SK-N-SH treated with all-trans-retinoic acid at 6 μM for 48 hours (cell line): Measurements from ENCODE around the gene RABGAP1L.

Experiments used
- ATAC-seq: fragments of 200-7000 bp; cut with Tn5 transposase; 3 replicates; pipeline ENCODE4 v1.9.1; 2020; ENCODE audit warnings: mild to moderate bottlenecking, moderate library complexity
- ARNTL ChIP-seq: fragments of 450-650 bp; formaldehyde crosslinking; IDR thresholded peaks from 2 replicates; pipeline ENCODE4 v1.5.0; 2020; ENCODE audit warnings: low read depth, mild to moderate bottlenecking, moderate library complexity, borderline replicate concordance
- CREB5 ChIP-seq: fragments of 250-450 bp; sonication (Bioruptor Pico); IDR thresholded peaks from 2 replicates; pipeline ENCODE4 v1.5.1; 2020; ENCODE audit warnings: low read depth, mild to moderate bottlenecking, moderate library complexity
- CSDC2 ChIP-seq: fragments of 250-450 bp; sonication (Bioruptor Pico); IDR thresholded peaks from 2 replicates; pipeline ENCODE4 v1.5.0; 2020; ENCODE audit warnings: mild to moderate bottlenecking, moderate library complexity
- ESRRG ChIP-seq: fragments of 250-450 bp; sonication (Bioruptor Pico); IDR thresholded peaks from 2 replicates; pipeline ENCODE4 v1.6.1; 2021; ENCODE audit warnings: mild to moderate bottlenecking
- GLIS3 ChIP-seq: fragments of 250-450 bp; sonication (Bioruptor Pico); IDR thresholded peaks from 2 replicates; pipeline ENCODE4 v1.5.0; 2020; ENCODE audit warnings: mild to moderate bottlenecking, moderate library complexity
- ISL1 ChIP-seq: fragments of 250-450 bp; sonication (Bioruptor Pico); IDR thresholded peaks from 2 replicates; pipeline ENCODE4 v2.1.2; 2022; ENCODE audit warnings: mild to moderate bottlenecking, moderate library complexity
- OSR1 ChIP-seq: fragments of 250-450 bp; sonication (Bioruptor Pico); IDR thresholded peaks from 2 replicates; pipeline ENCODE4 v1.8.0; 2022; ENCODE audit warnings: moderate library complexity, mild to moderate bottlenecking, inconsistent platforms
- PATZ1 ChIP-seq: fragments of 250-450 bp; sonication (Bioruptor Pico); IDR thresholded peaks from 2 replicates; pipeline ENCODE4 v1.8.0; 2020; ENCODE audit warnings: mild to moderate bottlenecking, moderate library complexity, borderline replicate concordance
- POU6F1 ChIP-seq: fragments of 250-450 bp; sonication (Bioruptor Pico); IDR thresholded peaks from 2 replicates; pipeline ENCODE4 v1.8.0; 2021; ENCODE audit warnings: low read depth, mild to moderate bottlenecking, moderate library complexity, borderline replicate concordance
- PPARA ChIP-seq: fragments of 250-450 bp; sonication (Bioruptor Pico); IDR thresholded peaks from 2 replicates; pipeline ENCODE4 v1.5.0; 2020; ENCODE audit warnings: mild to moderate bottlenecking, borderline replicate concordance
- RARB ChIP-seq: fragments of 250-450 bp; sonication (Bioruptor Pico); IDR thresholded peaks from 2 replicates; pipeline ENCODE4 v1.8.0; 2021; ENCODE audit warnings: mild to moderate bottlenecking, moderate library complexity
- SNAI2 ChIP-seq: fragments of 250-450 bp; sonication (Bioruptor Pico); IDR thresholded peaks from 2 replicates; pipeline ENCODE4 v1.5.0; 2020; ENCODE audit warnings: mild to moderate bottlenecking, moderate library complexity
- TCF4 ChIP-seq: fragments of 250-450 bp; sonication (Bioruptor Pico); IDR thresholded peaks from 2 replicates; pipeline ENCODE4 v1.8.0; 2021; ENCODE audit warnings: mild to moderate bottlenecking, moderate library complexity, borderline replicate concordance
- TOX ChIP-seq: fragments of 250-450 bp; sonication (Bioruptor Pico); IDR thresholded peaks from 2 replicates; pipeline ENCODE4 v1.8.0; 2021; ENCODE audit warnings: mild to moderate bottlenecking, moderate library complexity, borderline replicate concordance
- TSHZ2 ChIP-seq: fragments of 250-450 bp; sonication (Bioruptor Pico); IDR thresholded peaks from 2 replicates; pipeline ENCODE4 v1.5.0; 2020; ENCODE audit warnings: mild to moderate bottlenecking, moderate library complexity
- ZC3H10 ChIP-seq: fragments of 250-450 bp; sonication (Bioruptor Pico); IDR thresholded peaks from 2 replicates; pipeline ENCODE4 v1.5.1; 2021; ENCODE audit warnings: mild to moderate bottlenecking, moderate library complexity
- ZFP3 ChIP-seq: fragments of 250-450 bp; sonication (Bioruptor Pico); IDR thresholded peaks from 2 replicates; pipeline ENCODE4 v1.5.0; 2020; ENCODE audit warnings: mild to moderate bottlenecking, moderate library complexity
- ZFP30 ChIP-seq: fragments of 450-650 bp; formaldehyde crosslinking; IDR thresholded peaks from 2 replicates; pipeline ENCODE4 v1.5.0; 2022; ENCODE audit warnings: mild to moderate bottlenecking, moderate library complexity
- ZNF565 ChIP-seq: fragments of 450-650 bp; formaldehyde crosslinking; conservative IDR thresholded peaks from 2 replicates; pipeline ENCODE4 v1.5.0; 2020; ENCODE audit warnings: low read depth, mild to moderate bottlenecking, moderate library complexity
- ZNF70 ChIP-seq: fragments of 450-650 bp; formaldehyde crosslinking; IDR thresholded peaks from 2 replicates; pipeline ENCODE4 v1.5.0; 2020; ENCODE audit warnings: mild to moderate bottlenecking, moderate library complexity
- ZNF8 ChIP-seq: fragments of 450-650 bp; formaldehyde crosslinking; IDR thresholded peaks from 2 replicates; pipeline ENCODE4 v1.5.0; 2020; ENCODE audit warnings: mild to moderate bottlenecking, moderate library complexity

The RABGAP1L gene

GRCh38 chr1:175037416-175037815 lies 878.1 kb downstream of the RABGAP1L start (continued):
- no peak for TF ChIP-seq POU6F1 (CRISPR knock-in tag)
- no peak for TF ChIP-seq CSDC2 (CRISPR knock-in tag)
- TF ChIP-seq ISL1 (CRISPR knock-in tag), result no peak
- TF ChIP-seq TCF4 (CRISPR knock-in tag), result no peak
- TF ChIP-seq ZNF70 (CRISPR knock-in tag), result no peak

- no peak for TF ChIP-seq ZNF565 (CRISPR knock-in tag)
- TF ChIP-seq ZFP30, result no peak
- no peak for TF ChIP-seq PPARA
- TF ChIP-seq POU6F1 (CRISPR knock-in tag), result no peak
- TF ChIP-seq RARB (CRISPR knock-in tag), result no peak
- no peak for TF ChIP-seq CSDC2 (CRISPR knock-in tag)
- no peak for TF ChIP-seq SNAI2 (CRISPR knock-in tag)
- no peak for TF ChIP-seq TSHZ2 (CRISPR knock-in tag)
- TF ChIP-seq ZNF8 (CRISPR knock-in tag), result no peak
- TF ChIP-seq ARNTL, result no peak
- no peak for TF ChIP-seq ZFP3 (CRISPR knock-in tag)
- no peak for TF ChIP-seq TCF4 (CRISPR knock-in tag)
- TF ChIP-seq CREB5 (CRISPR knock-in tag), result no peak
- TF ChIP-seq ISL1 (CRISPR knock-in tag), result no peak
- no peak for TF ChIP-seq OSR1 (CRISPR knock-in tag)
- TF ChIP-seq GLIS3, result no peak
- TF ChIP-seq ZC3H10, result no peak
- no peak for TF ChIP-seq ZNF70 (CRISPR knock-in tag)
- TF ChIP-seq PATZ1 (CRISPR knock-in tag), result no peak
- no peak for TF ChIP-seq TOX (CRISPR knock-in tag)
- no peak for ATAC-seq
These were observed 881.1 kb downstream of the RABGAP1L start for GRCh38 chr1:175040324-175040879.

- no peak for ATAC-seq
- TF ChIP-seq ISL1 (CRISPR knock-in tag) (no peak), ESRRG (no peak), GLIS3 (no peak), ZNF8 (CRISPR knock-in tag) (no peak), CREB5 (CRISPR knock-in tag) (no peak), TCF4 (CRISPR knock-in tag) (no peak), ZFP3 (CRISPR knock-in tag) (no peak), TOX (CRISPR knock-in tag) (no peak), ZNF565 (CRISPR knock-in tag) (no peak), SNAI2 (CRISPR knock-in tag) (no peak), RARB (CRISPR knock-in tag) (no peak), OSR1 (CRISPR knock-in tag) (no peak), TSHZ2 (CRISPR knock-in tag) (no peak), ZNF70 (CRISPR knock-in tag) (no peak)
These were observed 883.3 kb downstream of the RABGAP1L start for GRCh38 chr1:175042650-175043049.
